HepG2 (cell line): ENCODE data around the gene MYH15. TPM values are rescaled to one million over a fixed set of nuclear protein-coding genes. Genes with fewer than 3 reads are reported as not detected.

Experiments
- ATAC-seq: fragments of 200-7000 bp; cut with Tn5 transposase; 3 replicates; pipeline ENCODE4 v1.9.1; 2020; ENCODE audit warnings: mild to moderate bottlenecking, moderate library complexity
- BruUV-seq: library from RNA; stranded (reverse); fragments of 400-500 nt; replicated peaks from 2 replicates; lab custom pipeline; 2021; lab: Mats Ljungman, UMichigan
- CTCF ChIA-PET: fragments of 300-600 bp; formaldehyde crosslinking; extraction: SDS; loops from one replicate; lab custom pipeline; 2021; ENCODE audit warnings: low total read pairs, inconsistent platforms, low intra/inter-chr PET ratio; lab: Yijun Ruan, JAX
- POLR2A ChIA-PET: fragments of 350-600 bp; sonication (Branson Sonifier 250); formaldehyde crosslinking; loops from one replicate; lab custom pipeline; 2020; ENCODE audit warnings: antibody characterized with exemption, inconsistent platforms; lab: Yijun Ruan, JAX
- DNase-seq: peaks from one replicate; pipeline ENCODE4 v3.0.0-alpha.2; 2015; ENCODE audit warnings: low spot score
- FAIRE-seq: peaks from 3 replicates; lab custom pipeline; 2011; peaks lifted over from hg19 to GRCh38; lab: Jason Lieb, UNC
- H2AFZ ChIP-seq: one replicate; pipeline ENCODE4 v1.6.1; 2011; ENCODE audit warnings: low read length, inconsistent platforms
- H3K27ac ChIP-seq: fragments of 300-600 bp; 3 replicates; pipeline ENCODE4 v1.8.0; 2011; ENCODE audit warnings: mixed run types, mild to moderate bottlenecking, mixed read lengths, low read length, inconsistent platforms; ENCODE audit not compliant: insufficient read depth; ENCODE audit errors: extremely low read length
- H3K27me3 ChIP-seq, 2 experiments: fragments of 200-600 bp in 1 of 2; 2 replicates in 1 of 2; 3 replicates in 1 of 2; pipeline versions ENCODE4 v1.6.0 to v1.8.0; 2011; ENCODE audit warnings: low read length in 2 of 2, mild to moderate bottlenecking in 2 of 2, moderate library complexity in 2 of 2, inconsistent platforms in 1 of 2; ENCODE audit not compliant: insufficient read depth in 2 of 2, control insufficient read depth in 1 of 2
- H3K36me3 ChIP-seq, 2 experiments: fragments of 200-600 bp in 1 of 2; replicated peaks in 1 of 2; 2 replicates in 1 of 2; 3 replicates in 1 of 2; pipeline versions ENCODE4 v1.5.1 to v1.8.0; 2011; ENCODE audit warnings: low read length in 2 of 2, inconsistent platforms in 1 of 2; ENCODE audit not compliant: insufficient read depth in 2 of 2, control insufficient read depth in 1 of 2
- H3K4me1 ChIP-seq: 2 replicates; pipeline ENCODE4 v1.5.1; 2012; ENCODE audit warnings: low read length, inconsistent platforms; ENCODE audit not compliant: insufficient read depth
- H3K4me2 ChIP-seq: 2 replicates; pipeline ENCODE4 v1.6.0; 2011; ENCODE audit warnings: low read depth, low read length, inconsistent platforms
- H3K4me3 ChIP-seq, 3 experiments: fragments of 200-600 bp in 1 of 3; sonication (generic), shearing (Covaris generic) in 1 of 3; replicated peaks in 1 of 3; 2 replicates each; pipeline ENCODE4 v1.5.1; 2011 to 2016; ENCODE audit warnings: low read length in 3 of 3, inconsistent platforms in 2 of 3, low read depth in 2 of 3, mild to moderate bottlenecking in 2 of 3, control low read depth in 1 of 3, mixed read lengths in 1 of 3; ENCODE audit not compliant: insufficient read depth in 1 of 3
- H3K79me2 ChIP-seq: one replicate; pipeline ENCODE4 v1.6.1; 2011; ENCODE audit warnings: low read length, inconsistent platforms; ENCODE audit not compliant: insufficient read depth
- H3K9ac ChIP-seq: 2 replicates; pipeline ENCODE4 v1.6.0; 2011; ENCODE audit warnings: mild to moderate bottlenecking, low read depth, low read length, inconsistent platforms; ENCODE audit not compliant: insufficient read depth
- H3K9me3 ChIP-seq: 2 replicates; pipeline ENCODE4 v1.5.1; 2012; ENCODE audit warnings: mild to moderate bottlenecking, low read length
- H4K20me1 ChIP-seq: 2 replicates; pipeline ENCODE4 v1.6.0; 2011; ENCODE audit warnings: inconsistent platforms, mild to moderate bottlenecking, low read length, moderate library complexity; ENCODE audit not compliant: insufficient read depth
- FOXA3 ChIP-seq: IDR thresholded peaks from 2 replicates; pipeline ENCODE4 v1.6.1; 2016; ENCODE audit warnings: missing genetic modification reagents, missing compliant biosample characterization
- FOXJ3 ChIP-seq: sonication (generic); formaldehyde crosslinking; IDR thresholded peaks from 2 replicates; pipeline ENCODE4 v1.4.0; 2020; ENCODE audit warnings: missing genetic modification reagents, mild to moderate bottlenecking, borderline replicate concordance
- HNRNPK ChIP-seq: fragments of 200-400 bp; formaldehyde crosslinking; IDR thresholded peaks from 2 replicates; pipeline ENCODE4 v1.6.1; 2018; ENCODE audit warnings: low read length, low read depth, moderate library complexity, mild to moderate bottlenecking; ENCODE audit not compliant: poor library complexity, severe bottlenecking
- HNRNPLL ChIP-seq: fragments of 200-400 bp; formaldehyde crosslinking; IDR thresholded peaks from 2 replicates; pipeline ENCODE4 v1.6.1; 2017; ENCODE audit warnings: mild to moderate bottlenecking, low read depth, low read length; ENCODE audit not compliant: poor library complexity, severe bottlenecking
- LCORL ChIP-seq, 2 experiments: fragments of 450-650 bp in 1 of 2; sonication (generic) in 1 of 2; formaldehyde crosslinking in 1 of 2; IDR thresholded peaks; 2 replicates each; pipeline versions ENCODE4 v1.5.0 to v1.6.1; 2017 to 2020; ENCODE audit warnings: antibody characterized with exemption in 1 of 2, missing genetic modification reagents in 1 of 2
- MED8 ChIP-seq: sonication (generic); formaldehyde crosslinking; IDR thresholded peaks from 2 replicates; pipeline ENCODE4 v1.8.1; 2023; ENCODE audit warnings: mild to moderate bottlenecking, missing genetic modification reagents; ENCODE audit not compliant: insufficient replicate concordance
- MLX ChIP-seq: IDR thresholded peaks from 2 replicates; pipeline ENCODE4 v1.6.1; 2016
- SIX1 ChIP-seq: sonication (generic); formaldehyde crosslinking; IDR thresholded peaks from 2 replicates; pipeline ENCODE4 v1.4.0; 2020; ENCODE audit warnings: missing genetic modification reagents, borderline replicate concordance
- SMAD1 ChIP-seq: sonication (generic); formaldehyde crosslinking; IDR thresholded peaks from 2 replicates; pipeline ENCODE4 v1.4.0; 2020; ENCODE audit warnings: missing genetic modification reagents, low read depth, mild to moderate bottlenecking, borderline replicate concordance
- TFAP4 ChIP-seq: sonication (generic); IDR thresholded peaks from 2 replicates; pipeline ENCODE4 v1.6.1; 2016; ENCODE audit warnings: low read depth, borderline replicate concordance
- TGIF2 ChIP-seq: IDR thresholded peaks from 2 replicates; pipeline ENCODE4 v1.6.1; 2016; ENCODE audit warnings: control low read depth, missing compliant biosample characterization
- ZBTB7B ChIP-seq: sonication (generic); formaldehyde crosslinking; IDR thresholded peaks from 2 replicates; pipeline ENCODE4 v1.4.0; 2020; ENCODE audit warnings: missing genetic modification reagents
- ZBTB8A ChIP-seq: sonication (generic); formaldehyde crosslinking; IDR thresholded peaks from 2 replicates; pipeline ENCODE4 v1.4.0; 2020; ENCODE audit warnings: mild to moderate bottlenecking, low read depth, missing genetic modification reagents, borderline replicate concordance
- ZFYVE20 ChIP-seq: sonication (generic); formaldehyde crosslinking; IDR thresholded peaks from 2 replicates; pipeline ENCODE4 v1.8.0; 2023; ENCODE audit warnings: low read depth, mild to moderate bottlenecking, moderate library complexity, missing genetic modification reagents, borderline replicate concordance
- ZNF513 ChIP-seq: sonication (generic); formaldehyde crosslinking; conservative IDR thresholded peaks from 2 replicates; pipeline ENCODE4 v1.5.0; 2020; ENCODE audit warnings: missing genetic modification reagents
- ZNF660 ChIP-seq: sonication (generic); formaldehyde crosslinking; IDR thresholded peaks from 2 replicates; pipeline ENCODE4 v1.5.1; 2020; ENCODE audit warnings: mild to moderate bottlenecking, low read depth, missing genetic modification reagents, borderline replicate concordance
- ZSCAN22 ChIP-seq: sonication (generic); formaldehyde crosslinking; IDR thresholded peaks from 2 replicates; pipeline ENCODE4 v1.4.0; 2020; ENCODE audit warnings: mild to moderate bottlenecking, missing genetic modification reagents
- WGBS: methylation state at CpG from one replicate; pipeline ENCODE4 v1.1.6; 2017; ENCODE audit warnings: low lambda C conversion rate; 5-methylcytosine and 5-hydroxymethylcytosine counted together
- in situ Hi-C: cut with HindIII; loops from 2 replicates; pipeline ENCODE4 v1.10.0; 2017; ENCODE audit warnings: low pct_unique_long_range_greater_than_20kb; ENCODE audit not compliant: extremely low pct_ligation_motif_present
- intact Hi-C: fragments of 100-400 bp; cut with micrococcal nuclease; formaldehyde crosslinking; loops from one replicate; pipeline ENCODE4 v1.10.0; 2022; ENCODE audit not compliant: unreplicated experiment
- polyA plus RNA-seq, 8 experiments: library from polyadenylated mRNA; depleted of rRNA in 3 of 8; stranded (reverse) in 7 of 8; unstranded in 1 of 8; fragments of >200 nt; fragmentation: Illumina TruSeq in 4 of 8; extraction: Trizol in 4 of 8; gene quantifications; 2 replicates each; pipeline versions ENCODE4 v1.2.1 to v1.2.3, GENCODE V29; 2011 to 2016; ENCODE audit warnings: low read depth in 4 of 8, missing spikeins in 1 of 8, mixed read lengths in 1 of 8; ENCODE audit not compliant: insufficient read depth in 1 of 8
- total RNA-seq, 5 experiments: library from RNA; depleted of rRNA; stranded (reverse); fragments of >200 nt; fragmentation: Illumina TruSeq; extraction: Trizol; gene quantifications; 2 replicates each; pipeline ENCODE4 v1.2.3, GENCODE V29; 2016; ENCODE audit warnings: low read depth in 1 of 5

Gene MYH15
- total and polyA plus RNA-seq, 2 of the 13 experiments (the other 11 are each of a cell fraction or from before 2014, with no cell fraction given): 0.03 to 0.09 TPM

- H3K27ac ChIP-seq: no peak overlapping the region
- 0% methylated on average over 2 of the region's 2 CpGs for WGBS
- H3K4me1 ChIP-seq: no peaks in the 10 kb centered on the region
- H4K20me1 ChIP-seq: no peaks in the 10 kb centered on the region
- no peak overlapping the region for H2AFZ ChIP-seq
- POLR2A ChIA-PET: no interaction called here
- CTCF ChIA-PET: no interaction called here
- no peak for ATAC-seq
- no peaks in the 10 kb centered on the region for H3K27me3 ChIP-seq
- no TSS peak for BruUV-seq
- intact Hi-C loops (no loop called here), in situ Hi-C loops (no loop called here)
- no peak for TF ChIP-seq ZNF513 (CRISPR knock-in tag)
- TF ChIP-seq ZBTB7B: no peak
- FAIRE-seq: no peak
- H3K9me3 ChIP-seq: no peaks in the 10 kb centered on the region
- H3K79me2 ChIP-seq: no peaks in the 10 kb centered on the region
- no peak overlapping the region for H3K4me3 ChIP-seq
- no peak for DNase-seq
- no peaks in the 10 kb centered on the region for H3K36me3 ChIP-seq
- H3K4me2 ChIP-seq: no peak overlapping the region
- H3K9ac ChIP-seq: no peak overlapping the region
Measured at GRCh38 chr3:108512671-108513070, 2.3 kb upstream of the MYH15 start.

GRCh38 chr3:108511490-108511889, 1.1 kb upstream of the MYH15 start:
- no peak for FAIRE-seq
- H3K4me2 ChIP-seq: no peak overlapping the region
- no peak for ATAC-seq
- TF ChIP-seq ZSCAN22: no peak
- no peak for TF ChIP-seq HNRNPLL
- TF ChIP-seq SMAD1 (CRISPR knock-in tag): no peak
- no peak for TF ChIP-seq ZNF660
- TF ChIP-seq HNRNPK: no peak
- TF ChIP-seq ZFYVE20 (CRISPR knock-in tag): no peak
- TF ChIP-seq TGIF2 (CRISPR knock-in tag): no peak
- no peak for TF ChIP-seq MED8 (CRISPR knock-in tag)
- no peak for TF ChIP-seq FOXJ3 (CRISPR knock-in tag)
- TF ChIP-seq ZBTB8A (CRISPR knock-in tag): no peak
- TF ChIP-seq MLX (CRISPR knock-in tag): no peak
- TF ChIP-seq TFAP4: no peak
- TF ChIP-seq FOXA3 (CRISPR knock-in tag): no peak
- TF ChIP-seq LCORL (IDR thresholded peaks at IDR 0.05): no peak
- no peak for TF ChIP-seq LCORL (CRISPR knock-in tag; IDR thresholded peaks at IDR 0.05)
- no peak for TF ChIP-seq SIX1 (CRISPR knock-in tag)
- no peaks in the 10 kb centered on the region for H4K20me1 ChIP-seq
- H3K27ac ChIP-seq: no peak overlapping the region
- ChIA-PET POLR2A (no interaction called here), CTCF (no interaction called here)
- DNase-seq: no peak
- H3K9me3 ChIP-seq: no peaks in the 10 kb centered on the region
- H3K36me3 ChIP-seq: no peaks in the 10 kb centered on the region
- H3K79me2 ChIP-seq: no peaks in the 10 kb centered on the region
- H3K27me3 ChIP-seq: no peaks in the 10 kb centered on the region; a peak in 1 of 5 replicates
- H3K9ac ChIP-seq: no peak overlapping the region
- in situ Hi-C loops: no loop called here
- intact Hi-C loops: no loop called here
- no peak overlapping the region for H2AFZ ChIP-seq
- H3K4me3 ChIP-seq: no peak overlapping the region
- BruUV-seq: no TSS peak
- no peaks in the 10 kb centered on the region for H3K4me1 ChIP-seq
